HG02763 (cell line): ENCODE data around the gene DEF6.

ENCODE experiments used
- ATAC-seq: cut with Tn5 transposase; IDR thresholded peaks from one replicate; pipeline ENCODE4 v1.9.1; 2021; ENCODE audit warnings: mild to moderate bottlenecking, moderate library complexity; ENCODE audit not compliant: unreplicated experiment

DEF6 gene

DNA sequence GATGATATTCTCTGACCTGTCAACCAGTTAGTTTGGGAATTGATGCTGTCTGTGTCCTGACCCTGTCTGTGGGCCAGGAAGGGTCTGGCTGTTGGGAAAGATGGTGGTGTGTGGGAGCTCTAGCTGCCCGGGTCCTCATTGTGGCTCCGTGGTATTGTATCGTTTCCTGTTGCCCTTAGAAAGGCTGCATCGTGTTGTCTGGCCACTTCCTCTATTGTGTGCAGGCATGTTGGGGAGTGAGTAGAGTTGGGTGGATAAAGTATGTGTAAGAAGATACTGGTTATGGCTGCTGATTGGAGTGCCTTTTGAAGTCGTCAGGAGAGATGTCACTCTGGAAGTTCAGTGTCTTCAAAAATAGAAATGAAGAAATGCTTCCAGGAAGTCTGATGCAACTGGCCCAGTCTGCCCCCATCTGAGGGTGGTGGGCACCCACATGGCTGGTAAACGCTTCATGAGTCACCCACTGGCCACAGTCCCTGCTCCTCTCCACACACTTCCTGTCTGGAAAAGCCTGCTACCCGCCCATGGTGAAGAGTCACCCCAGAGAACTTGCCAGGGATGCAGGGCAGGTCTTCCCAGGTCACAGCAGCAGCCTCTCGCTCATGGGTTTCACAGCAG is 72.6 kb downstream of the DEF6 start:
- ATAC-seq, result no peak

DNA sequence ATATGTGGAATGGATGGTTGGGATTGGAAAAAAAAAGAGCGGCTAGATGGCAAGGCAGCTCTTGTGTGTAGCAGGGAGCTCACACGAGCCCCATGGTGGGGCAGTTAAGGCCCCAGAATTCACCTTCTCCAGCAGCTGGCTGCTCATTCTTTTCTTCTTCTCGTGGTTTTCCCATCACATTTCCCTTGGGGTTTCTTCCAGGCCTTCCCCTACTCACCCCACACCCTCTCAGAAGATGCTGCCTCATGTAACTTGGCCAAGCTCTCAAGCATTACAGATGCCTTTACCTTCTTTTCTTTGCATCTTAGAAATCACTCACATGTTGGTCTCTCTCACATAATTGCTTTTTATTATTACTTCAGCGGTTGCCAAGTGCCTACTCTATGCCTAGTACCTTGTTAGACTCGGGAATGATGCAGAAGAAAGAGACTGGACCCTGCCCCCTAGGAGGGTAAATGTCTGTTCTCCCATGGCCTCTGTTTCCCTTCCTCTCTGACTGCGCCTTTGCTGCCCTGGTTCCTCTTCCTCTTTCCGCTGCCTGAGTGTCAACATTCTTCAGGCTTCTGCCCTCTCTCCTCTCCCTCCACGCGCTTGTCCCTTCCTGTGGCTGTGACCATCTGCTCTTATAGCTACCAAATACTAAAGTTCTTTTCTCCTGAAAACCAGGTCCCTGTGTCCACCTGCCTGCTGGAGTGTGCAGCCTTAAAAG is 73.3 kb downstream of the DEF6 start:
- no peak for ATAC-seq
